Measurements from ENCODE around the gene SLC25A22.

- TF ChIP-seq CTCF (conservative IDR thresholded peaks at IDR 0.05 in 1 of 2, IDR thresholded peaks at IDR 0.05 in 1 of 2; ENCODE audit: low read depth in 1 of 2, low read length in 2 of 2) (peak in 1 of 2 donors; percentile 18), EZH2 (IDR thresholded peaks at IDR 0.05; ENCODE audit: low read length, missing control alignments) (no peak)
These were observed 40.6 kb upstream of the SLC25A22 start for GRCh38 chr11:838441-839279.
